Measurements from ENCODE around the gene ACSL1. TPM values are rescaled to one million over a fixed set of nuclear protein-coding genes. Genes with fewer than 3 reads are reported as not detected.

ACSL1 gene
- total and polyA plus RNA-seq, 9 donors = 12.0 to 47.9 (median 19.8) TPM

- Histone ChIP-seq H3K36me3 (no peaks in the 10 kb centered on the region), H3K4me3 (no peak overlapping the region), H3K27me3 (no peaks in the 10 kb centered on the region), H3K9me3 (no peaks in the 10 kb centered on the region), H3K27ac (no peak overlapping the region), H3K4me1 (ENCODE audit: insufficient read depth) (no peaks in the 10 kb centered on the region)
- DNase-seq = no peak
- intact Hi-C loops (cut with DNase I) = no loop called here
- WGBS, 3 donors = 60 to 75% (median 65%) methylated on average over 3 of the region's 3 CpGs
- TF ChIP-seq POLR2A (IDR thresholded peaks at IDR 0.05) = no peak
- TF ChIP-seq, protein P1, sequence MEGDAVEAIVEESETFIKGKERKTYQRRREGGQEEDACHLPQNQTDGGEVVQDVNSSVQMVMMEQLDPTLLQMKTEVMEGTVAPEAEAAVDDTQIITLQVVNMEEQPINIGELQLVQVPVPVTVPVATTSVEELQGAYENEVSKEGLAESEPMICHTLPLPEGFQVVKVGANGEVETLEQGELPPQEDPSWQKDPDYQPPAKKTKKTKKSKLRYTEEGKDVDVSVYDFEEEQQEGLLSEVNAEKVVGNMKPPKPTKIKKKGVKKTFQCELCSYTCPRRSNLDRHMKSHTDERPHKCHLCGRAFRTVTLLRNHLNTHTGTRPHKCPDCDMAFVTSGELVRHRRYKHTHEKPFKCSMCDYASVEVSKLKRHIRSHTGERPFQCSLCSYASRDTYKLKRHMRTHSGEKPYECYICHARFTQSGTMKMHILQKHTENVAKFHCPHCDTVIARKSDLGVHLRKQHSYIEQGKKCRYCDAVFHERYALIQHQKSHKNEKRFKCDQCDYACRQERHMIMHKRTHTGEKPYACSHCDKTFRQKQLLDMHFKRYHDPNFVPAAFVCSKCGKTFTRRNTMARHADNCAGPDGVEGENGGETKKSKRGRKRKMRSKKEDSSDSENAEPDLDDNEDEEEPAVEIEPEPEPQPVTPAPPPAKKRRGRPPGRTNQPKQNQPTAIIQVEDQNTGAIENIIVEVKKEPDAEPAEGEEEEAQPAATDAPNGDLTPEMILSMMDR (IDR thresholded peaks at IDR 0.05) = no peak
- TF ChIP-seq EP300 (IDR thresholded peaks at IDR 0.05) = no peak
These were observed 38.1 kb upstream of the ACSL1 start for GRCh38 chr4:184863916-184864315.

GRCh38 chr4:184861047-184861446 is 35.3 kb upstream of the ACSL1 start:
- TF ChIP-seq, protein P1 (IDR thresholded peaks at IDR 0.05) = no peak
- TF ChIP-seq POLR2A (IDR thresholded peaks at IDR 0.05) = no peak
- no peak for TF ChIP-seq EP300 (IDR thresholded peaks at IDR 0.05)
- intact Hi-C loops (cut with DNase I) = no loop called here
- Histone ChIP-seq H3K9me3 (no peaks in the 10 kb centered on the region), H3K36me3 (no peaks in the 10 kb centered on the region), H3K4me1 (ENCODE audit: insufficient read depth) (no peaks in the 10 kb centered on the region), H3K27me3 (no peaks in the 10 kb centered on the region), H3K4me3 (no peak overlapping the region), H3K27ac (no peak overlapping the region)
- 79 to 92% (median 84%) methylated on average over 5 of the region's 5 CpGs for WGBS, 3 donors
- no peak for DNase-seq

DNA sequence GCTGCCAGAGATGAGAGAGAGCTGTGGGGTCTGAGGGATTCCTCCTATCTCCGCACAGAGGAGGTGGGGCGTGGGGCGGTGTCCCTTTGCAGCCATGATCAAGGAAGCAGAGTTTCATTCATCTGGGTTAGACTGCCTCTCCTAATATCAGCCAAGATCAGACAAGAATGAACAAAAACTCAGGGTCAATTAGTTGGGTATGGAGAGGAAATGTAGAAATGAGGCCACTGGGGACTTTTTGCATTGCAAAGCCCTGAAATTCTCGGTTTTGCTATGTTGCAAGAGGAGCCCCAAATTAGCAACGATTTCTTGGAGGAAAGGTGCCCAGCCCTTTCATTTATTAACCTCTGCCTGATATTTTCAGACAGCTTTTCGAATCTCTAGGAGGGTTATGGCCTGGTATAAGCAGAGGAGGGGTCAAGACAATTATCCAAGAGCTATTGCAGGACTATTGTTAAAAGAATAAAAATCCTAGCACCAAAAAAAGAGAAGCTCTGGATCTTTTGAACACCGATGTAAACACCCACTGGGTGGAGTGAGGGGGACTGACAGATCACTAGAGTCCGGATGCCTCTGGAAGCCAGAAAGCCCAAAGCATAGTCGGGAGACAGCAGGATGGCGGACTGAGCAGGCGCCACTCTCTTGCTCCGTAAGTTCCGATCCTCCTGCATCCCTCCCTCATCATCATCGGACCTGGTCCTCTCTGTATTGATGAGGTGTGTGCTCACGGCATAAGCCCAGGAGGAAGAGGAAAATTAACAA is 34.4 kb upstream of the ACSL1 start:
- TF ChIP-seq EP300 (IDR thresholded peaks at IDR 0.05) (no peak), POLR2A (IDR thresholded peaks at IDR 0.05) (no peak)
- TF ChIP-seq, protein P1 (IDR thresholded peaks at IDR 0.05) = no peak
- Histone ChIP-seq H3K36me3 (no peaks in the 10 kb centered on the region), H3K4me1 (ENCODE audit: insufficient read depth) (no peaks in the 10 kb centered on the region), H3K4me3 (no peak overlapping the region), H3K9me3 (no peaks in the 10 kb centered on the region), H3K27me3 (no peaks in the 10 kb centered on the region), H3K27ac (no peak overlapping the region)
- intact Hi-C loops (cut with DNase I) = no loop called here
- 78 to 82% (median 80%) methylated on average over 15 of the region's 15 CpGs for WGBS, 3 donors
- no peak for DNase-seq

DNA sequence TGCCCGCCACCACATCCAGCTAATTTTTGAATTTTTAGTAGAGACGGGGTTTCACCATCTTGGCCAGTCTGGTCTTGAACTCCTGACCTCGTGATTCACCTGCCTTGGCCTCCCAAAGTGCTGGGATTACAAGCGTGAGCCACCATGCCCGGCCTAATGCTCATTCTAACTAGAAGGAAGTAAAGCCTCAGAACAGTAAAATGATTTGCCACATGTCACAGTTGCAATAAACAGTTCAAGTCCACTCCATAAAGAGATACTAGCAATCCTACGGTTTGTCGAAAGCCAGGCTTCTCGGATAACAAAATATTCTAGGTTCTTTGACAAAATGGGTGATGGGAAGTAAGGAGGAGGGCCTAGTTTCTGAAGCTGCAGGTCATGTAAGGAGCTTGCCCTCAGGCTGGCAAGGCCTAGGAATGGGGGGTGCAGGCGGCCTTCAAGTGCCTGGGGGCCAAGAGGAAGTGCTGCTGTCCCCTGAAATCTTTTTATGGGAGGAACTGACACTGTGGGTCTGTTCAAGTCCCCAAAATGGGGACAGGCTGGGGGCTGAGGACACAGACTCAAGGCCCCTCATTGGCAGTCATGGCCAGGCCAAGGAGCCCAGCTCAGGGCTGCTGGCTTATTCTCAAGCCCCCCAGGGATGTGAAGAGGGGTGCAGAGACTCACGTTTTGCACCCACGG is 31.8 kb upstream of the ACSL1 start:
- DNase-seq = no peak
- no peaks in the 10 kb centered on the region for H3K27me3 ChIP-seq
- H3K9me3 ChIP-seq = no peaks in the 10 kb centered on the region
- TF ChIP-seq EP300 (IDR thresholded peaks at IDR 0.05) (no peak), POLR2A (IDR thresholded peaks at IDR 0.05) (no peak)
- TF ChIP-seq, protein P1 (IDR thresholded peaks at IDR 0.05) = no peak
- H3K27ac ChIP-seq = no peak overlapping the region
- WGBS, 3 donors = 75 to 81% (median 80%) methylated on average over 11 of the region's 11 CpGs
- intact Hi-C loops (cut with DNase I) = no loop called here
- no peak overlapping the region for H3K4me3 ChIP-seq
- no peaks in the 10 kb centered on the region for H3K4me1 ChIP-seq (ENCODE audit: insufficient read depth)
- no peaks in the 10 kb centered on the region for H3K36me3 ChIP-seq

Measured in ovary (tissue), 9 donors.